Measurements from ENCODE around the gene AP5Z1.

The AP5Z1 gene

DNA sequence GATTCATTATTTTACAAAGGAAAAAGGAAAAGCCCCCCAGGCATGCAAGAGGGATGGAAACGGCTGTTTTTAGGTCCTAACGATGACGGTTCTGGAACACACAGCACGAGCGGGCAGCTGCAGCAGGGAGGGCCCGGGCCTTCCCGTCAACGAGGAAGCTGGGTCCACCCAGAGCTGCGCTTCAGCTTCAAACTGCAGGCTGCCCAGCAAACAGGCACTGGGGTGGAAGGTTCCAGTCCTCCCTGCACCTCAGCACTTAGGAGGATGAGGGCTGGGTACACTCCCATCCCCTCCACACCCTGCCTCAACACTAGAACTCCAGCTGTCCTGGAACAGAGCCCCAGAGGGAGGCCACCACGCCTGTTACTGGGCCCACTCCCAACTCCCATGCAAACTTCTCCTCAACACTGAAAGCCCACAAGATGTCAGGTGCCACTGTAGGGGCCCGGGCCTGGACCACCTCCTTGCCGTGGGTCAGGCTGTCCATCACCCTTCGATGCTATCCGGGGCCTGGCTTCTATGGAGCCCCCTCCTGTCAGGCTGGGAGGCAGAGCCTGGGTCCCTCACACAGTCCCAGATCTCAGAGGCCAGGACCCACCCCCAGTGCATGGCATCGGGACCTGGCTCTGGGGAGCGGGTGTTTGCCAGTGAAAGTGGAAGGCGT is 53.4 kb downstream of the AP5Z1 start:
- no peak for DNase-seq

DNA sequence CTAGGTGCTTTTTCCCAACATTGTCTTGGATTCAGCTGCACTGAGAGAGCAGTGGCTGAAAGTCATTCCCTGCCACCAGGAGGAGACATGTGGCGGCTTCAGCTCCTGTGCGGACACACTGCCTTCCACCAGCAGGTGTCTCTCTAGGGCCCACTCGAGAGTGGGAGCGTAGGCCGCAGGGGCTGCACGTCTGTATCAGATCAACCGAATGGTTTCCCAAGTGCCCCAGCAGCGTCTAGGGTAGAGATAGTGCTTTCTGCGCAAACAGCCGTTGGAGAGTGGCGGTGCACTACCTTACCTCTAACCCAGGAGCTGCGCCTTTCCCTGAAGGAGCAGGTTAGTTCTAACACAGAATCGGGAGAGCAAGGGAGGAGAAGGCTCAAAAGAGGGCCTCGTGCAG is 54.8 kb downstream of the AP5Z1 start:
- DNase-seq = no peak

DNA sequence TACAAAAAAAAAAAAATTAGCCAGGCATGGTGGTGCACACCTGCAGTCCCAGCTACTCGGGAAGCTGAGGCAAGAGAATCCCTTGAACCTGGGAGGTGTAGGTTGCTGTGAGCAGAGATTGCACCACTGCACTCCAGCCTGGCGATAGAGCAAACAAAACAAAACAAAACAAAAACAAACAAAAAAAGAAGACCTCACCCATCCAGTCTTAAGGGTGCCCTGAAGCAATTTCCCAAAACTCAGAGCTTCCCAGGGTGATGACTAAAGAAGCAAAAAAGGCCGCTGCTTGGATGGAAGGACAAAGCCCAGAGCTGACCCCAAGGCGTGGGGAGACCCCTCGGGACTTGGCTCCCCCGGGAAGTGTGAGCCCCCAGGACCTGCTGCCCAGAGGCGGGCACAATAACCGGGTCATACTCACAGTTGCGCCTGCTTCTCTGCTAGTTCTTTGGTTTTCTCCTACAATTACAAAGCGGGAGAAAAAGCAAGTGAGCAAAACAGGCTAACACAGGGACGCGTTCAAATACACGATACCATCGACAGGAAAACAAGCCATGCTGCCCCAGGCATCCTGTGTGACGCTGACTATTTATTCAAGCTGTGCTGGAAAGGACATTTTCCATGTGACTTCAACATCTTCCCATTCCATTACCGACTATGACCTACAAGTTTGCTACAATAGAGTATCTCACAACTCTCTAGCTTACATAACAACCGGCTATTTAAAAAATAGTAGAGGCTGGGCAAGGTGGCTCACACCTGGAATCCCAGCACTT is 56.5 kb downstream of the AP5Z1 start:
- DNase-seq = no peak

DNA sequence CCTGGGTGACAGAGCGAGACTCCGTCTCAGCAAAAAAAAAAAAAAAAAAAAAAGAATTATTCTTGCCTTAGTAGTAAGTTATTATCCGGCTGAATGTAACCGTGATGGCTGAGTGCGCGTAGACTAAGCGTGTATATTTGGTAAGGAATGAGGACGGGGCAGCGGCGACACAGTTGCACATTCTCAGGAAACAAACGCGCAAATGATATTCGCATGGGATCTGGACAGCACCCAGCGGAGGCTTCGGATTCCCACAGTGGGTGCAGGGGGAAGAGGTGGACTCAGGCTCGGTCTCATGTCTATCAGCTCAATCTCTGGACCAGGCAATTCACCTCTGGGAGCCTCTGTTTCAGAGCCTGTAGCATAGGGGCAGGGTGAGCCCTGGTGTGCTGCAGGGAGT is 57.3 kb downstream of the AP5Z1 start:
- DNase-seq = no peak

DNA sequence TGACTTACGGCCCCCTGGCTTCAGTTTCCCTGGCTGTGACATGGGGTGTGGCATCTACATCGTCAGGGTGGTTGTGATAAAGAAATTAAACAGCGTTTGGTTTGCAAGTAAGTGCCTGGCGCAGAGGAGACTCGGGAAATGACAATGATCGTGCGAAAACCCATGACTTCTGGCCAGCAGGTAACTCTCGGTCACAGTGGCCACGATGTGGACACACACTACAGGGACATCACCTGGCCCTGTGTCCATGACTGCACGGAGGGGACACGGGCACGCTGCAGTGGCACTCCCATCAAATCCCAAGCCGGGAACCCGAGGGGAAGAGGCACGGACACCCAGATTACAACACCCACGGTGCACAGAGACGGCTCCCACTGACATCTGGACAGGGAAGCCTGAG is 57.8 kb downstream of the AP5Z1 start:
- no peak for DNase-seq

DNA sequence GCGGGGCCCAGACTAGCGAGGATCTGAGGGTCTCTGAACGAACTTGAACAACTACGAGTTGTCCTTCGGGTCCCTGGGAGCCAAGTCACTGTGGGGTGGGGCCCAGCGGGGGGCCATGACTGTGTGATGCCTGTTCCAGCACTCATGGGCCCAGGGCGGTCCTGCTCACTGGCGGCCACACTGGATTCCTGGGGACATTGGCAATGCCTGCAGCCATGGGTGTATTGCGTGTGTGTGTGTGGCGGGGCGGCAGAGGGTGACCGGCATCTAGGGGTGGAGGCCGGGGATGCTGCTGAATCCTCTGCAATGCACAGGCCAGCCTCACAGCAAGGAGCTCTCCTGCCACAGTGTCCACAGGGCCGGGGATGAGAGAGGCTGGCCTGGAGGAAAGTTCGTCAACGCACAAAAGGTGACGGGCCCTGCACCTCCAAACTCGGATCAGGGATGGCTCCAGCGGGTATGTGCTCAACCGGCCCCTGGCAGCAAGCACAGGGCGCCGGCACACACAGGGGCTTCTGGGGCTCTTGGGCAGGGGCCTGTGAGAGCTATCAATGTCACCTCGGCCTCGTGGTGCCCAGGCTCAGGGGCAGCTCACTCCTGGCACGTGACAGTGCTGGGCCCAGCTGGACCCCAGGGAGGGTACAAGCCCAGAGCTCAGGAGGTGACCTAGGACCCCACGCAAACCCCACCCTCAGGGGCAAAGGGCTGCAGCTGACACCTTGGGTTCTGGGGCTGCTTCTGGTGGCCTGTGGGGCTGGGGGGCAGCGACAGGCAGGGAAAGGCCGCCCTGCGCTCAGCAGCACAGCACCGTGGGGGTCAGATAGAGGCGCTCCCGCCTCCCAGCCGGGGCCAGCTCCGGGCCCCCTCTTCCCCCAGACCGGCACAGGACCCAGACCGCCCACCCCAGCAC is 58.5 kb downstream of the AP5Z1 start:
- no peak for DNase-seq

DNA sequence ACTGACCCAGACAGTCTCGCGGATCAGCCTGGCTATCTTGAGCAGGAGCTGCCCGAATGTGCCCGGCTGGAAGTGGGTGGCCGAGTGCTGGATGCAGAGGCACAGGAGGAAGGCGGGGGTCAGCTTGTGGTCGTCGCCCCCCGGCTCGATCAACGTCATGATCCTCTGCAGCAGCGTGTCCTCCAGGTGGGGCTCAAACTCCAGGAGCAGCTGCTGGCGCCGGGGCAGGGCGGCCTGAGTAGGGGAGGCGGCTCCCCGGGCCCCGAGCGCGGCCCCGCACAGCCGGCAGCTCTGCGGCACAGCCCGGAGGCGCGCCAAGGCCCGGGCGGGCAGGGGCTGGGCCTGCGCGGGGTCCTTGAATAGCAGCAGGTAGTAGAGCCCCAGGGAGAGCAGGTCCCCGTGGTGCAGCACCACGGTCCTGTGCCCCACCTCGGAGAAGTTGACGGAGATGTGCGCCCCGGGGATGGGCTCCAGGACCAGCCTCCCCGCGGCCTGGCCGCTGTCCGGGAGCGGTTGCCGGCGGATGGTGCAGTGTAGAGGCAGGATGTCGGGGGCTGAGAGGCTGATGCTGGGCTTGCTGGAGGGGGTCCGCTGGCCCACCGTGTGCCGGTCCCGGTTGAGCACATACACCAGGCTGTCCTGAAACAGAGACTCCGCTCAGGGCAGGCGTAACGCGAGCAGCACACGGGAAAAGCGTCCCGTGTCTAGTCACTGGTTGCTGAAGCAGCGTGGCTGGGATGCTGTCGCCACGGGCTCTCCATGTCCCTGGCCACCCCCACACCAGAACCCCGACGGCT is 59.4 kb downstream of the AP5Z1 start:
- no peak for DNase-seq

DNA sequence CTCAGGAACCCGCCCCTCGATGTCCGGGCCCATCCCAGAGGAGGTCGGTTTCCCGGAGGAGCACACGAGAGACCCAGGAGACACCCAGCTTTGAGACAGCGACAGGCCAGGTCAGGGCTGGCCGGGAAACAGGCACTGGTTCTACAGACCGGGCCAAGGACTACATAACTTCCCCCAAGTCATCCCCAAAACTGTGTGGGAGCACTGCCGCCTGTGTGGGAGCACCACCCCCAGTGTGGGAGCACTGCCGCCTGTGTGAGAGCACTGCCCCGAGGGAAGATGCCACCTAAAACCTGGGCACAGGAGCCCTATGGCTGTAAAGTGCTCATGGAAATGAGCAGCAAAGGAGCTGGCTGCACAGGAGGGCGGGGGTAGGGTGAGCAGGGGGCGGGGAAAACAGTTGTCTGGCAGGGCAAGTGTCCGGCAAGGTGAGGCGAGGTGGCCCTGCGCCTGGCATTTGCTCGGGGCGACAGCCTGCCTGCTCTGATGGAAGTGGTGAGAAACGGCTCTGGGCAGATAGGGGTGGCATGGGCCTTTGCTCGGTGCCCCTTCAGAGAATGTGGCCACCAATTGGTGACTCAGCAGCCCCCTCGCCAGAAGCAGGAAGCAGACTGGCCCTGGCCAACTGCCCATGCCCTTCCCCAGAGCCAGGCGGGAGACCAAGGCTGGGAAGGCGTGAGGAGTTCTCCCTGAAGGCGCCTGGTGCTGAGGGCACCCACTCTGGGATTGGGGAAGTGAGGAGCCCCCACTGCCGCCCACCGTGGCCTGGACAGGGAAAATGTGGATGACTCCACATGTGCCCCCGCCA is 60.2 kb downstream of the AP5Z1 start:
- no peak for DNase-seq

DNA sequence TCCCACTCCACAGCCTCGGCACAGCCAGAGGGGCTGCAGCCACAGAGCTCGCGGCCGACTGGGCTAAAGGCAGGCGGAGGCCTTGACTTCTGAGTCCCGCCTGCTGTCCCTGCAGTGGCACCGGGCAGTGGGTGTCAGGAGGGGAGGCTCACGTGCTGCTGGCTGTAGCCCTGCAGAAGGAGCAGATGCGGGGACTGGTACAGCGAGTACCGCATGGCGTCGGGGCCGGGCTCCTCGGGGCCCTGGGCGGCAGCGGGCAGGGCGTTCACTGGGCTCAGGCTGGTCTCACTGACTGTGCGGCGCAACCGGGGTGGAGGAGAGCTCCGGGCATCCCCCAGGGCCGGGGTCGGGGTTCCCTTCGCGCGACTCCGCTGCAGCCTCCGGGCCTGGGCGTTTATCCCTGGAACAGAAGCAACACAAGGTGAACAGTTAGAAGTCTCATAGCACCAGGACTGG is 60.8 kb downstream of the AP5Z1 start:
- DNase-seq = no peak

DNA sequence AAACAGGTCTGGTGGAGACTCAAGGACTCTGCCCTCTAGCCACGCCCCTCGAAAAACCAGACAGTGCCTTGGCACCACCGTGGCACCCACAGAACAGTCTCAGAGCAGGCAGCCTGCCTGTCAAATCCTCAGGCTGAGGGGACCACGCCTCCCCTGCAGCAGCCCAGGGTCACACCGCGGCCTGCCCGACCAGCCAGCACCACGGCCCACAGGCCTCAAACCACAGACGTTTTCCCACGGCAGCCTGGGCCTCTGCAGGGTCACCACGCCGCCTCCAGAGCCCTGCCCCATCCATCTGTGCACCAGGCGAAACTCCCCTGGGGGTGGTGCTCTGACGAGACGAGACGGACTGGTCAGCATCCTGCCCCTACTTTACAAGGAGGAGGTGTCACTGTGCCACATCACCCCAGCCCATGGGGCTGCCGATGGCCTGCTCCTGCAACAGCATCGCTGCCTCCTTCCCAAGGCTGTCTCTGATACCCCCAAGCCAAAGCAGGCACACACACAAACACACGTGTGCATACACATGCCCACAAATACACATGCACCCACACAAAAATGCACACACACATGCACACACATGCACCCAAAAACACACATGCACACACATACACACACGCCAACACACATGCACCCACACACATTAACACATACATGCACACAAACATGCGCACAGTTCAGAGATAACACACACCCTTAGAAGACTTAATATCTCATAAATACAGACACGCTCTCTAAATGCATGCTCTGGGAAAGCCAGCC is 61.8 kb downstream of the AP5Z1 start:
- DNase-seq = no peak

DNA sequence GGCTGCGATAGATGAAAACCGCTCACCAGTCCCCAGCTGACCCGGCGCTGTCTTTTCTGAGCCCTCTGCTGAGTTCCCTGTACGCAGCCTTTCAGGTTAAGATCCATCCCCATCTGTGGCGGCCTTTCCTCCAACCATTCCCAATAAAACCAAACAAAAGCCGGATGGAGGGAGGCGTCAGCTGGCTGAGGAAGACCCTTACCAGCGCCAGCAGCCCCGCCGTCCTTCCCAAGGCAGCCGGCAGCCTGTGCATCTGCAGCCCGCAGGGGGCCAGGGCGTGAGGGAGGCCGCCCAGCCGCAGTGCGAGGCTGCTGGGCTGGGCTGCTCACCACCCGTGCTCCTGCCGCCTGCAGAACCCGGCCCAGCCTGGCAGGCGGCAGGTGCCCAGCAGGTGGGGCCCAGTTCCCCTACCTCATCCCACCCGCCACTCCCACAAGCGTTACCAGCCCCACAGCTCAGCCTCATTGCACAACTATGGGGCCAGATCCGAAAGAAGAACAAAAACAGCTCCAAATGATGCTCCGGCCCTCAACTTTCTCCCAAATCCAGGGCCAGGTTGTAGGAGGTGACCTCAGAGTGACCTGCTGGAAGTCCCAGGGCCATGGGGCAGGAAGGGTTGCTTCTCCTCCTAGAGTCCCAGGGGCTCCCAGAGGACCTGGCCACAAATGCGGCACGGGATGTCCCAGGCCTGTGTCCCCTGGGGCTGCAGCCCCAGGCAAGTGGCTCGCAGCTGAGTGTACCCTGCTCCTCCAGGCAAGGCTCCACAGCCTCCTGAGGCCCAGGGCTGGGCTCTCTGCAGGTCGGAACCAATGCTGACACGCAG is 62.6 kb downstream of the AP5Z1 start:
- DNase-seq = no peak

DNA sequence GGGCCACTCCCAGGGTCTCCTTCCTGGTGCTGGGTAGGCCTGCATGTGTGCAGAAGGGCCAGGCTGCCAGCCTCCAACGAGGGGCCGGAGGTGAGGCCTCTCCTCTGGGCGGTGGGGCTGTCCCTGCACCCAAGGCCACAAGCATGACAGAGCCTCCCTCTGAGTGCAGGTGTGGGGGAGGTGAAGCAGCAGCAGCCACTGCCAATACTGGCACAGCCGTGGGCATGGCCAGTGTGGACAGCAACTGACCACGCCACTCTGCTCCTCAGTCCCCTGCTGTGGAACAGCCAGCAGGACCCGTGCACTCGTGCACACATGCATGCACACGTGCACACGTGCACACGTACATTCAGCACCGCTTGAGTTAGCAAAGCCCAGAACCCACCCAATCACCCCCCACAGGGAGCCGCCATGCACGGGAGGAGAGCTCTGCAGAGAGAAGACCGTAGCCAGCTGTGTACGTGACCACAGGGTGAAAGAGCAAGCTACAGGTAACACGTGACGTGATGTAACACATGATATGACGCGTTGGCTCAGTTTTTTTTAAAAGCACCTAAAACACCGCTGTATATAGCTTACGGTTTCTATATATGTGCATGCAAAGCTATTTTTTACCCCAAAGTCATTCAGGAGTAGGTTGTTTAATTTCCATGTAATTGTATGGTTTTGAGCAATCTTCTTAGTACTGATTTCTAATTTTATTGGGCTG is 63.4 kb downstream of the AP5Z1 start:
- no peak for DNase-seq

DNA sequence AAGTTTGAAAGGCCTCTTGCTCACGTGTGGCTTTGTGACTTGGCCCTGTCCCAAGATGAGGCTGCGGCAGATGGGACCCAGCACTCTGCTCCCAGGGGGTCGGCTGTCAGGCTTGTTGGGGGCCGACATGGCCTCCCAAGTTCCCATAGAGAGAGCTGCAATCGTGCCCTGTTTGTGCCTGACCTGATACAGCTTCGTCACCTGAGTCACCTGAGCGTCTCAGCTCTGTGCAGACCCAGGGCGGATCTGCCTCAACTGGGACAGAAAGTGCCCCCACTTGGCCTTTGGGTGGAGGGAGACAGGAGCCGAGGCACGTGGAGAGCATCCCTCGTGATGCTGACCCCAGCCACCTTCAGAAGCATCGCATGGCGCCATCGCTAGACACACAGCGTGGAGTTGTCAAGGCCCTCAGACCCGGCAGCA is 64.7 kb downstream of the AP5Z1 start:
- no peak for DNase-seq

Measured in NK-92 treated with Interleukin-12 subunit alpha and Interleukin-12 subunit beta, amount 100 ng/mL, for 24 hours (cell line).